ENCODE data around the gene FNIP2. TPM values are rescaled to one million over a fixed set of nuclear protein-coding genes. Genes with fewer than 3 reads are reported as not detected.

FNIP2 gene
- total and polyA plus RNA-seq, 2 experiments from 2014 or later: 1.8 to 22.4 TPM

- Histone ChIP-seq H3K27me3 (replicated peaks; ENCODE audit: insufficient read depth) (no peaks in the 10 kb centered on the region), H3K9ac (no peak overlapping the region), H3K4me3 (no peak overlapping the region), H3K4me1 (ENCODE audit: insufficient read depth) (peaks cover 17% of the 10 kb centered on the region), H3K79me2 (ENCODE audit: insufficient read depth) (no peaks in the 10 kb centered on the region), H3K27ac (no peak overlapping the region), H3K36me3 (ENCODE audit: low read depth) (peaks cover 7% of the 10 kb centered on the region; the same call in 1 of the 2 replicates), H3F3A (ENCODE audit: insufficient read depth) (peaks cover 19% of the 10 kb centered on the region), H3K9me3 (ENCODE audit: low read depth) (no peaks in the 10 kb centered on the region), H4K20me1 (ENCODE audit: insufficient read depth) (no peaks in the 10 kb centered on the region), H3K4me2 (ENCODE audit: unreplicated experiment) (no peak overlapping the region), H2AFZ (no peak overlapping the region), H3K9me2 (ENCODE audit: insufficient read depth) (no peaks in the 10 kb centered on the region)
- TF ChIP-seq EZH2 (IDR thresholded peaks at IDR 0.05; ENCODE audit: insufficient read depth, poor library complexity, severe bottlenecking) (no peak), EZH2phosphoT487 (IDR thresholded peaks at IDR 0.05; ENCODE audit: insufficient read depth, low read depth) (no peak)
- DNase-seq: peak; percentile 64
- in situ Hi-C loops (cut with MboI): loop anchor here (10.0 kb wide), 2 partner anchors 328 to 588 kb away; no protein-coding TSS in a partner anchor
- 51 to 53% methylated on average over 2 of the region's 2 CpGs for WGBS, 2 experiments (ENCODE audit: low coverage in 1 of 2, low lambda C conversion rate in 2 of 2, missing lambda C conversion rate in 2 of 2)
Measured at GRCh38 chr4:158856852-158857251, 88.0 kb downstream of the FNIP2 start.

- no peaks in the 10 kb centered on the region for H3K79me2 ChIP-seq (ENCODE audit: insufficient read depth)
- H3K4me2 ChIP-seq (ENCODE audit: unreplicated experiment): no peak overlapping the region
- WGBS, 2 experiments (ENCODE audit: low coverage in 1 of 2, low lambda C conversion rate in 2 of 2, missing lambda C conversion rate in 2 of 2): 93 to 100% methylated on average over 1 of the region's 1 CpG
- H3K27ac ChIP-seq: no peak overlapping the region
- TF ChIP-seq EZH2phosphoT487 (IDR thresholded peaks at IDR 0.05; ENCODE audit: insufficient read depth, low read depth) (no peak), EZH2 (IDR thresholded peaks at IDR 0.05; ENCODE audit: insufficient read depth, poor library complexity, severe bottlenecking) (no peak)
- H4K20me1 ChIP-seq (ENCODE audit: insufficient read depth): no peaks in the 10 kb centered on the region
- no peak overlapping the region for H2AFZ ChIP-seq
- H3K9me3 ChIP-seq (ENCODE audit: low read depth): no peaks in the 10 kb centered on the region
- H3K27me3 ChIP-seq (replicated peaks; ENCODE audit: insufficient read depth): no peaks in the 10 kb centered on the region
- H3K4me3 ChIP-seq: no peak overlapping the region
- H3K9ac ChIP-seq: no peak overlapping the region
- H3K36me3 ChIP-seq (ENCODE audit: low read depth): peaks cover 7% of the 10 kb centered on the region; the same call in 1 of the 2 replicates
- H3K9me2 ChIP-seq (ENCODE audit: insufficient read depth): no peaks in the 10 kb centered on the region
- no peak for DNase-seq
- in situ Hi-C loops (cut with MboI): loop anchor here (10.0 kb wide), 2 partner anchors 327 to 587 kb away; no protein-coding TSS in a partner anchor
- peaks cover 19% of the 10 kb centered on the region for H3F3A ChIP-seq (ENCODE audit: insufficient read depth)
- H3K4me1 ChIP-seq (ENCODE audit: insufficient read depth): peaks cover 17% of the 10 kb centered on the region
Measured at GRCh38 chr4:158857951-158858350, 89.1 kb downstream of the FNIP2 start.

- H3K27ac ChIP-seq: no peak overlapping the region
Measured at GRCh38 chr4:158858410-158859199, 89.8 kb downstream of the FNIP2 start.

GRCh38 chr4:158859661-158860060, 90.8 kb downstream of the FNIP2 start:
- H3K9ac ChIP-seq: no peak overlapping the region
- H3K9me3 ChIP-seq (ENCODE audit: low read depth): no peaks in the 10 kb centered on the region
- in situ Hi-C loops (cut with MboI): loop anchor here (10.0 kb wide), 2 partner anchors 325 to 585 kb away; no protein-coding TSS in a partner anchor
- H4K20me1 ChIP-seq (ENCODE audit: insufficient read depth): no peaks in the 10 kb centered on the region
- peaks cover 11% of the 10 kb centered on the region; the same call in 1 of the 2 replicates for H3K36me3 ChIP-seq (ENCODE audit: low read depth)
- H3K9me2 ChIP-seq (ENCODE audit: insufficient read depth): no peaks in the 10 kb centered on the region
- TF ChIP-seq EZH2 (IDR thresholded peaks at IDR 0.05; ENCODE audit: insufficient read depth, poor library complexity, severe bottlenecking) (no peak), EZH2phosphoT487 (IDR thresholded peaks at IDR 0.05; ENCODE audit: insufficient read depth, low read depth) (no peak)
- H2AFZ ChIP-seq: no peak overlapping the region
- no peak overlapping the region for H3K4me2 ChIP-seq (ENCODE audit: unreplicated experiment)
- H3K79me2 ChIP-seq (ENCODE audit: insufficient read depth): no peaks in the 10 kb centered on the region
- WGBS, 2 experiments (ENCODE audit: low coverage in 1 of 2, low lambda C conversion rate in 2 of 2, missing lambda C conversion rate in 2 of 2): 96 to 98% methylated on average over 4 of the region's 4 CpGs
- no peak overlapping the region for H3K27ac ChIP-seq
- DNase-seq: no peak
- H3K27me3 ChIP-seq (replicated peaks; ENCODE audit: insufficient read depth): no peaks in the 10 kb centered on the region
- peaks cover 19% of the 10 kb centered on the region for H3F3A ChIP-seq (ENCODE audit: insufficient read depth)
- no peak overlapping the region for H3K4me3 ChIP-seq
- peaks cover 17% of the 10 kb centered on the region for H3K4me1 ChIP-seq (ENCODE audit: insufficient read depth)

More at GRCh38 chr4:158858410-158859199, 89.8 kb downstream of the FNIP2 start:
- in situ Hi-C loops (cut with MboI): loop anchor here (10.0 kb wide), 2 partner anchors 326 to 586 kb away; no protein-coding TSS in a partner anchor
- Histone ChIP-seq H3K9ac (no peak overlapping the region), H4K20me1 (ENCODE audit: insufficient read depth) (no peaks in the 10 kb centered on the region), H2AFZ (no peak overlapping the region), H3K9me3 (ENCODE audit: low read depth) (no peaks in the 10 kb centered on the region), H3K27me3 (replicated peaks; ENCODE audit: insufficient read depth) (no peaks in the 10 kb centered on the region), H3K4me1 (ENCODE audit: insufficient read depth) (peaks cover 17% of the 10 kb centered on the region), H3K4me2 (ENCODE audit: unreplicated experiment) (no peak overlapping the region), H3K4me3 (no peak overlapping the region), H3K36me3 (ENCODE audit: low read depth) (peaks cover 7% of the 10 kb centered on the region; the same call in 1 of the 2 replicates), H3F3A (ENCODE audit: insufficient read depth) (peaks cover 19% of the 10 kb centered on the region), H3K79me2 (ENCODE audit: insufficient read depth) (no peaks in the 10 kb centered on the region), H3K9me2 (ENCODE audit: insufficient read depth) (no peaks in the 10 kb centered on the region)
- 93 to 94% methylated on average over 6 of the region's 6 CpGs for WGBS, 2 experiments (ENCODE audit: low coverage in 1 of 2, low lambda C conversion rate in 2 of 2, missing lambda C conversion rate in 2 of 2)
- peak; percentile 76 for DNase-seq
- TF ChIP-seq EZH2phosphoT487 (IDR thresholded peaks at IDR 0.05; ENCODE audit: insufficient read depth, low read depth): no peak
- TF ChIP-seq EZH2 (IDR thresholded peaks at IDR 0.05; ENCODE audit: insufficient read depth, poor library complexity, severe bottlenecking): no peak
